ENCODE results near the gene TSPAN12. TPM values are rescaled to one million over a fixed set of nuclear protein-coding genes. Genes with fewer than 3 reads are reported as not detected.

Gene TSPAN12
- total and polyA plus RNA-seq, 2 of the 8 experiments (the other 6 are each of a cell fraction or from before 2014, with no cell fraction given): 6.1 to 17.9 TPM

DNA sequence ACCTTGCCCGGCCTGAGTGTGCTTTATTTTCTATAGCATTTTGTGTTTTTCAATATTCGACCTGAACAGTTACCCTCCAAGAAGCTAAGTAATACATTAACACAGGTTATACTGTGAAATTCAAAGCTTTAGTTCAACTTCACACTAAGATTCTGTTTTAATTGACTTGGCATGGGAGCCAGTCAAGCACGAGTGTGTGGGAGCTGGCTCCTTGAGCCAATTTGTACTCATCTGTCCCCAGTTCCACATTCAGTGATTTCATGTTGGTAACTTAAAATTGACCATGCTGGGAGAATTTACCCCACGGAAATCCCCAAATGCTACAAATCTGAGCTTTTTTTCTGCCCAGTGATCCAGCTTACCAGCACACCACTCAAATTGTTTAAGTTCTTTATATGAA lies 20.3 kb downstream of the TSPAN12 start:
- H2BK5ac ChIP-seq (ENCODE audit: low read depth, low read length): no peak overlapping the region
- no peaks in the 10 kb centered on the region for H4K20me1 ChIP-seq (replicated peaks in 1 of 2; ENCODE audit: control insufficient read depth in 1 of 2, insufficient read depth in 2 of 2, low read length in 2 of 2)
- CTCF ChIA-PET (ENCODE audit: partially characterized antibody): interaction anchor here (1.3 kb wide), 1 partner anchor 32 kb away, joined by 3 read pairs; no protein-coding TSS in a partner anchor
- H3K4me2 ChIP-seq (ENCODE audit: insufficient read depth in 1 of 2, low read depth in 2 of 2, low read length in 2 of 2): no peak overlapping the region
- H3K27me3 ChIP-seq (replicated peaks in 1 of 4; ENCODE audit: control insufficient read depth in 3 of 4, extremely low read depth in 1 of 4, insufficient read depth in 3 of 4, low read length in 3 of 4): no peaks in the 10 kb centered on the region
- H2BK15ac ChIP-seq (ENCODE audit: low read length): no peak overlapping the region
- peaks cover 0 to 21% (median 9%) of the 10 kb centered on the region in 4 experiments; a peak in 4 of 7 replicates for H3K4me1 ChIP-seq (replicated peaks in 1 of 4; ENCODE audit: control insufficient read depth in 3 of 4, insufficient read depth in 4 of 4, low read length in 3 of 4)
- no peak overlapping the region for H3K18ac ChIP-seq (ENCODE audit: extremely low read depth, low read length)
- no peak overlapping the region for H2AK5ac ChIP-seq (ENCODE audit: low read depth, low read length)
- no peak for DNase-seq (ENCODE audit: low read depth in 1 of 2, low spot score in 2 of 2)
- H4K91ac ChIP-seq (replicated peaks; ENCODE audit: insufficient read length, low read length): no peak overlapping the region
- H3K36me3 ChIP-seq (ENCODE audit: control insufficient read depth in 2 of 4, insufficient read depth in 4 of 4, low read length in 3 of 4): no peaks in the 10 kb centered on the region
- H3K4ac ChIP-seq (replicated peaks; ENCODE audit: insufficient read length, low read depth, low read length): no peak overlapping the region
- POLR2A ChIA-PET (ENCODE audit: partially characterized antibody): no interaction called here
- H3K23ac ChIP-seq (ENCODE audit: insufficient read length): no peak overlapping the region
- no peak overlapping the region for H3K56ac ChIP-seq (replicated peaks; ENCODE audit: insufficient read length, low read depth, low read length)
- no peak overlapping the region for H3K14ac ChIP-seq (ENCODE audit: insufficient read length)
- no peak overlapping the region for H3K4me3 ChIP-seq (ENCODE audit: extremely low read depth in 1 of 4, insufficient read depth in 2 of 4, low read depth in 3 of 4, low read length in 4 of 4)
- H3K27ac ChIP-seq (ENCODE audit: low read depth, low read length): no peak overlapping the region
- no peak overlapping the region for H2BK12ac ChIP-seq (ENCODE audit: low read depth, low read length)
- no peaks in the 10 kb centered on the region for H3K79me1 ChIP-seq (ENCODE audit: low read depth, low read length)
- H3K9ac ChIP-seq (replicated peaks in 1 of 4; ENCODE audit: extremely low read depth in 1 of 4, low read depth in 3 of 4, low read length in 3 of 4): no peak overlapping the region
- H4K8ac ChIP-seq (ENCODE audit: extremely low read depth, insufficient read depth, low read length): no peak overlapping the region
- no peak overlapping the region for H2BK120ac ChIP-seq (replicated peaks; ENCODE audit: low read depth, low read length)
- no peak for FAIRE-seq
- H2BK20ac ChIP-seq (ENCODE audit: low read length): no peak overlapping the region
- no peaks in the 10 kb centered on the region for H3K23me2 ChIP-seq (ENCODE audit: low read depth, low read length)
- H2AFZ ChIP-seq (ENCODE audit: low read length): no peak overlapping the region
- WGBS, 2 experiments (ENCODE audit: extremely low coverage in 1 of 2, insufficient coverage in 1 of 2, insufficient read length in 1 of 2, insufficient replicate concordance in 2 of 2, low coverage in 1 of 2, low lambda C conversion rate in 2 of 2, missing lambda C conversion rate in 1 of 2): 84% methylated on average over 4 of the region's 4 CpGs; no CpG with 5 or more reads in 1 of the 2 experiments
- no peak overlapping the region for H4K5ac ChIP-seq (ENCODE audit: insufficient read length, low read depth, low read length)
- no peaks in the 10 kb centered on the region for H3K9me3 ChIP-seq (ENCODE audit: insufficient read depth in 2 of 2, low read depth in 1 of 2, low read length in 1 of 2)
- H3K79me2 ChIP-seq (ENCODE audit: control insufficient read depth in 1 of 2, insufficient read depth in 2 of 2, low read length in 2 of 2): no peaks in the 10 kb centered on the region

Measured in H1 (cell line).